HG02759 (cell line): Measurements from ENCODE around the gene COL6A3.
"Not testable (repeated sequence)": the region's sequence is repeated elsewhere in the genome, so short reads cannot be mapped to it uniquely, and the experiment has no call there.

Experiments used
- ATAC-seq: cut with Tn5 transposase; IDR thresholded peaks from one replicate; pipeline ENCODE4 v1.9.1; 2021; ENCODE audit warnings: mild to moderate bottlenecking, moderate library complexity; ENCODE audit not compliant: unreplicated experiment

Gene COL6A3

DNA sequence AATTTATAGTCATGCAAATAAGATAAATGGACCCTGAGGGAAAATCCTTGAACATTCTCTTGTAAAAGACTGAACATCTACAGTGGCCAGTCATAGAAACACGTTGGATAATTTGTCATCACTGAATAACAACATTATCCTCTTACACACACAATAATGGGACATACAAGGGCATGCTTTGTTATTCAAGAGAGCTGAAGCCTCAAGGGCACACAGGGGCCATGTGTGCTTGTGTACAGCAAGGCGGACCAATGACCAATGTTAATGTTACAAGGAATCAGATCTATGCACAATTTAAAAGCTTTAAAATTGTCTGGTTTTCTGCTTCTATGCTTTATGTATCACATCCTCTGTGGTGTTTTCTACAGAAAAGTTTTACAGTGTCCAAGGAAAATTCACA lies 23.7 kb downstream of the COL6A3 start:
- ATAC-seq: no peak

DNA sequence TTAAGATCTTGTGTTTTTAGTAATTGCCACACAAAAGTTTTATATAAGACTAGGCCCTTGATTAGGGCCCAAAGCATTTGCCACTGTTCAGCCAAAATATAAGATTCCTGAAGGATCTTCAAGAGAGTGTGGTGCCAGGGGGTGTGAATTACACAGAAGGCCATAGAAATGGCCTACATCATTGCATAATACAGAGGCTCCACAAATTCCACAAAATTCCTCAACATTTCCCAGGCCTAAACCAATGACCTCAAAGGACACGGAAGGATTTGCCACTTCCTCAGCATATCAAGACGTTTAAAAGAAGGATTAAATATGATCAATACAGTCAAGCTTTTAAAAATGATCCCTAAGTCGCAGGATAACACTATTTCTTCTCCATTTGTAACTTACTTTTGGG lies 24.1 kb downstream of the COL6A3 start:
- no peak for ATAC-seq

GRCh38 chr2:237388036-237388435 lies 25.9 kb downstream of the COL6A3 start:
- no peak for ATAC-seq

GRCh38 chr2:237384672-237385020 lies 29.3 kb downstream of the COL6A3 start:
- ATAC-seq: no peak

- ATAC-seq: no peak
Measured at GRCh38 chr2:237383991-237384671, 29.8 kb downstream of the COL6A3 start.

GRCh38 chr2:237380768-237381167 lies 33.2 kb downstream of the COL6A3 start:
- ATAC-seq: no peak

- no peak for ATAC-seq
Measured at GRCh38 chr2:237379636-237380035, 34.3 kb downstream of the COL6A3 start.

DNA sequence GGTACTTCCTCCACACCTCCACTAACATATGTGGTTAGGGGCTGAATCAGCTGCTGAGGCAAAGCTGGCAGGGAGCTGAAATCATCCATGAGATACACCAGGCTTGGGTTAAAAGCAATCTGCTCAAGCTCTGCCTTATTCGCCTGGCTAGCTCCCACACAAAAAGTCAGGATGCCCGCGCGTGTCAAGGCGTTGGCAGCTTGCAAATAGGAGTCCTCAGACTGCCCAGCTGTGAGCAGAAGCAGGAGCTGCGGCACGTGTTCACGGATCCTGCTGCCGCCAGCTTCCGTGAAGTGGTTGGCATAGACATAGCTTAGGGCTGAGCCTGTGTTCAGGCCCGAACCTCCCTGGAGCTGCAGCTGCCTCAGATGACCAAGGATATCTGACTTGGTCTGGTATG lies 35.3 kb downstream of the COL6A3 start:
- no peak for ATAC-seq

GRCh38 chr2:237374284-237375060 lies 39.5 kb downstream of the COL6A3 start:
- ATAC-seq: no peak

- no peak for ATAC-seq
Measured at GRCh38 chr2:237371856-237372255, 42.1 kb downstream of the COL6A3 start.

- ATAC-seq: no peak
Measured at GRCh38 chr2:237365671-237366070, 48.3 kb downstream of the COL6A3 start.

- no peak for ATAC-seq
Measured at GRCh38 chr2:237364655-237365054, 49.3 kb downstream of the COL6A3 start.

GRCh38 chr2:237361194-237362004 lies 52.6 kb downstream of the COL6A3 start:
- no peak for ATAC-seq

GRCh38 chr2:237359894-237360780 lies 53.8 kb downstream of the COL6A3 start:
- no peak for ATAC-seq

GRCh38 chr2:237359518-237359840 lies 54.5 kb downstream of the COL6A3 start:
- no peak for ATAC-seq

- ATAC-seq: no peak
Measured at GRCh38 chr2:237358721-237359517, 55.0 kb downstream of the COL6A3 start.

DNA sequence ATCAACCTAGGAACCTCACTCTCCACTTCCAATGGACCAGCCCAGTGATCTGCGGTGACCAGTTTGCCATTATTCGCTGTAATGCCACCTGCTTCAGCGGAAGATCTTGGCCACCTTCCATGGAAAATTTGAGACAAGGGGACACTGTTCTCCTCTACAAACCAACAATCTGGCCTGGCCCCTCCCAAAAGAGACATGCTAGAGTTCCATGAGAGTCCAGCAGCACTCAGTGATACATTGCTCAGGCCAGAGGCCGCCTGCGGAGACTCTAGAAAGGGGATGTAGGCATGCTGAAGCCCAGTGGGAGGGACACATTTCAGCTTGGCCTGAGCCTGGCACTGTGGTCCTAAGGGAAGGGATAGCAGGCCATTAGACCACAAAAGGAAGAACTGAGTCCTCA lies 58.3 kb downstream of the COL6A3 start:
- no peak for ATAC-seq

GRCh38 chr2:237354892-237355291 lies 59.1 kb downstream of the COL6A3 start:
- ATAC-seq: no peak

DNA sequence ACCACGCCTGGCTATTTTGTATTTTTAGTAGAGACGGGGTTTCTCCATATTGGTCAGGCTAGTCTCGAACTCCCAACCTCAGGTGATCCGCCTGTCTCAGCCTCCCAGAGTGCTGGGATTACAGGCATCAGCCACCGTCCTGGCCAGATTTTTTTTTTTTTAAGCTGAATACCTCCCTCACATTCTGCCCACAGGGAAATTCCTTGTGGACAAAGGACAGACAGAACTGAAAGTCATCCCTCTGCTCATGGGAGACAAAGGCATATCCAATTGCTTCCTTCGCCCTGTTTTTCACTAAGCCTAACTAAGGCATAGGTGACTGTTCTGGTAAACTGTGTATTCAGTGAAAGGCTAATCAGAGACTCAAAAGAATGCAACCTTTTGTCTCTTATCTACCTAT lies 59.8 kb downstream of the COL6A3 start:
- ATAC-seq: not testable (repeated sequence)

- ATAC-seq: no peak
Measured at GRCh38 chr2:237353215-237353614, 60.7 kb downstream of the COL6A3 start.
